Measurements from ENCODE around the gene NBDY.
A peak's percentile ranks its signal among the peaks of the same experiment; 100 is the strongest.
"Not testable (repeated sequence)": the region's sequence is repeated elsewhere in the genome, so short reads cannot be mapped to it uniquely, and the experiment has no call there.

The NBDY gene

DNA sequence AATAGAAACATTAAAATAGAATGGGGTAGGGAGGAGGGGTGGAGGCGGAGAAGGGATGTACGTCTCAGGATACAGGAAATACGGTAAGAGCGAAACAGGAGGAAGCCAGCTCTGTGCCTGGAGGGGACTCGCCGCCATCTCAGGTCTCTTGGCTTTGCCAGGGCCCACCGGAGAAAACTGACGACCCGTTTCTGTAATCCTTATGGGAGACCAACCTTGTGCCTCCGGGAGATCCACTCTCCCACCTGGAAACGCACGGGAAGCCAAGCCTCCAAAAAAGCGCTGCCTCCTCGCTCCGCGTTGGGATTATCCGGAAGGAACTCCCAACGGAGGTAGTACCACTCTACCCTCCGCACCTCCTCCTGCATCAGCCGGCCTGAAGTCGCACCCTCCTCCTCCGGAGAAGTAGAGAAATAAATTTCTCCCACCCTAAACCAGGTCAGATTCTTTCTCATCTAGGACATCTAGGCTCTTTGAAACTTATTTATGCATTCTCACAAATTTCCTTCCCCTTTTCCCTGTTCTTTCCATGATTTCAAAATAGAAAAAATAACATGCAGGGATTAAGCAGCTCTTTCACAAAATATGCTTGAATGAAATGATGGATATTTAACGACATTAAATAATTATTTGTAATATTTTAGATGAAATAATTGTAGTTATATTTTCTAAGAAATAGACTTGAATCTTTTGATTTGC, at the start of gene NBDY:
Gene NBDY (plus strand): TSS at position 92 of the 699 bp plus-strand sequence. CDS start 111 bp downstream, at position 203.
- Histone ChIP-seq H3K9ac (ENCODE audit: low read length) (peak within 1 kb of the TSS; percentile 86), H3K27ac (ENCODE audit: low read length) (no peak within 1 kb of the TSS), H3K9me3 (ENCODE audit: control insufficient read depth, low read depth, low read length) (peaks cover 9% of the 10 kb centered on the region), H3K4me3 (ENCODE audit: low read length) (peak within 1 kb of the TSS; percentile 90), H3K4me1 (ENCODE audit: control insufficient read depth, low read depth, low read length) (peaks cover 4% of the 10 kb centered on the region), H3K36me3 (ENCODE audit: control insufficient read depth, low read depth, low read length) (no peaks in the 10 kb centered on the region), H3K27me3 (ENCODE audit: control insufficient read depth, insufficient read depth, low read length) (no peaks in the 10 kb centered on the region)

GRCh38 chrX:56704530-56704929, 24.5 kb upstream of the NBDY start:
- H3K9me3 ChIP-seq (ENCODE audit: control insufficient read depth, low read depth, low read length), result peaks cover 41% of the 10 kb centered on the region
- H3K9ac ChIP-seq (ENCODE audit: low read length); H3K27ac ChIP-seq (ENCODE audit: low read length); H3K36me3 ChIP-seq (ENCODE audit: control insufficient read depth, low read depth, low read length); H3K4me1 ChIP-seq (ENCODE audit: control insufficient read depth, low read depth, low read length); H3K27me3 ChIP-seq (ENCODE audit: control insufficient read depth, insufficient read depth, low read length); H3K4me3 ChIP-seq (ENCODE audit: low read length): not testable (repeated sequence)

DNA sequence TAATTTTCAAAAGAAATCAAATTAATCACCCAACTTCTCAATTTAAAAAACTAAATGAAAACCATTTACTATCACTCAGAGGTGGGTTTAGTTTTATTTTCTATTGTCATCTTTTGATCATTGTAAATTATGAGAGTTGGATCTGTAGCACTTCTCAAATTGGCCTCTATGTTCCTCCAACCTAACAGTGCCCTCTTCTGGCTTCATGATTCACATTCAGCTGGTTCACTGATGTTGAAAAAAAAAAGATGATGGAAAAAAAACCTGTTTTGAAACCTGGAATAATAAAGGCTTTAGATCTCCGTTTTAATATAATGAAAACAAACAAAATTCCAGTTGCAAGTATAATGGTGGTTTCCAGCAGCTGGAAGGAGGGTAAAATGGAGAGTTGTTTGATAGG, 2.4 kb upstream of the NBDY start:
- Histone ChIP-seq H3K27ac (ENCODE audit: low read length) (no peak overlapping the region), H3K9me3 (ENCODE audit: control insufficient read depth, low read depth, low read length) (peaks cover 6% of the 10 kb centered on the region), H3K4me1 (ENCODE audit: control insufficient read depth, low read depth, low read length) (peaks cover 4% of the 10 kb centered on the region), H3K36me3 (ENCODE audit: control insufficient read depth, low read depth, low read length) (no peaks in the 10 kb centered on the region), H3K4me3 (ENCODE audit: low read length) (no peak overlapping the region), H3K9ac (ENCODE audit: low read length) (no peak overlapping the region), H3K27me3 (ENCODE audit: control insufficient read depth, insufficient read depth, low read length) (no peaks in the 10 kb centered on the region)

GRCh38 chrX:56727531-56727930, 1.5 kb upstream of the NBDY start:
- no peaks in the 10 kb centered on the region for H3K27me3 ChIP-seq (ENCODE audit: control insufficient read depth, insufficient read depth, low read length)

DNA sequence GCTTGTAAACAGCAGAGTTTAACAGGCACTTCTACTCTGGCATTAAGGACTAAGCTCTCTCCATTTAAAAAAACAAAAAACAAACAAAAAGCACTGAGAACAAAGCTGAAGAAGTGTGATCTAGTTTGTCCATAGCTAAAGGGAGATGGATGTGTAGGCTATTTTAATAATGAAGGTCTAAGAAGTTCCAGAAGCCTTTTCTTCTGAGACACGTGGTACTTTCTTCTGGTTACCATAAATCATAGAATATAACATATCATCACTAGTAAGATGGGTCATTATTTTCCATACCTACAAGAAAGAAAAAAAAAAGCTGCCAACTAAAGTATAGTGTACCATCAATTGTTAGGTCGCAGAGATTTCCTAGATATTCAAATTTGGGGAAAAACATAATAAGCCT, 722 bp upstream of the NBDY start:
- peaks cover 4% of the 10 kb centered on the region for H3K4me1 ChIP-seq (ENCODE audit: control insufficient read depth, low read depth, low read length)
- H3K9me3 ChIP-seq (ENCODE audit: control insufficient read depth, low read depth, low read length), result peaks cover 6% of the 10 kb centered on the region
- H3K27ac ChIP-seq (ENCODE audit: low read length), result no peak overlapping the region
- no peaks in the 10 kb centered on the region for H3K27me3 ChIP-seq (ENCODE audit: control insufficient read depth, insufficient read depth, low read length)
- no peak overlapping the region for H3K9ac ChIP-seq (ENCODE audit: low read length)
- peak overlapping the region; percentile 90 for H3K4me3 ChIP-seq (ENCODE audit: low read length)
- no peaks in the 10 kb centered on the region for H3K36me3 ChIP-seq (ENCODE audit: control insufficient read depth, low read depth, low read length)

More at GRCh38 chrX:56727531-56727930, 1.5 kb upstream of the NBDY start:
- Histone ChIP-seq H3K36me3 (ENCODE audit: control insufficient read depth, low read depth, low read length) (no peaks in the 10 kb centered on the region), H3K4me3 (ENCODE audit: low read length) (no peak overlapping the region), H3K27ac (ENCODE audit: low read length) (no peak overlapping the region), H3K9me3 (ENCODE audit: control insufficient read depth, low read depth, low read length) (peaks cover 6% of the 10 kb centered on the region), H3K4me1 (ENCODE audit: control insufficient read depth, low read depth, low read length) (peaks cover 4% of the 10 kb centered on the region), H3K9ac (ENCODE audit: low read length) (no peak overlapping the region)

DNA sequence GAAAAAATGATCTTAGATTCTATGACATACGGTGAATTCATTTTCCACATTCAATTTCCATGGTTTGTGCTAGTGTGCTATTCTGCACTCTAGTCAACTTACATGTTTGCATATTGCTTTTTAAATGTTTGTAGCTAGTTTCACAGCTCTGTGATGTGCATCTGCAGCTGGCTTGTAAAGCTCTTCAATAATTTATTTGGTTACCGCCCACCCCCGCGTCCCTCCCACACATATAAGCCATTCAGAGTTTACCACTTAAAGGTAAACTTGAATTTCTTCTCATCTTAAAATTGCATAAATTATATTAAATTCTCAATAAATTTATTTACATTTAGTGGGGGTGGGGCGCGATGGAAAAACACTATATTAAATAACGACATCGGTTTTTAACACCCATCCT, 291 bp upstream of the NBDY start:
- Histone ChIP-seq H3K27ac (ENCODE audit: low read length) (no peak overlapping the region), H3K27me3 (ENCODE audit: control insufficient read depth, insufficient read depth, low read length) (no peaks in the 10 kb centered on the region), H3K9ac (ENCODE audit: low read length) (peak overlapping the region; percentile 86)

GRCh38 chrX:56733459-56734046, 4.5 kb downstream of the NBDY start:
- H3K4me1 ChIP-seq (ENCODE audit: control insufficient read depth, low read depth, low read length), result no peaks in the 10 kb centered on the region
- H3K4me3 ChIP-seq (ENCODE audit: low read length), result no peak overlapping the region
- no peak overlapping the region for H3K9ac ChIP-seq (ENCODE audit: low read length)
- H3K27ac ChIP-seq (ENCODE audit: low read length), result no peak overlapping the region
- H3K9me3 ChIP-seq (ENCODE audit: control insufficient read depth, low read depth, low read length), result peaks cover 22% of the 10 kb centered on the region
- H3K36me3 ChIP-seq (ENCODE audit: control insufficient read depth, low read depth, low read length), result peaks cover 11% of the 10 kb centered on the region
- H3K27me3 ChIP-seq (ENCODE audit: control insufficient read depth, insufficient read depth, low read length), result no peaks in the 10 kb centered on the region

More for the DNA sequence above, 291 bp upstream of the NBDY start:
- no peaks in the 10 kb centered on the region for H3K36me3 ChIP-seq (ENCODE audit: control insufficient read depth, low read depth, low read length)
- H3K9me3 ChIP-seq (ENCODE audit: control insufficient read depth, low read depth, low read length), result peaks cover 8% of the 10 kb centered on the region
- peak overlapping the region; percentile 90 for H3K4me3 ChIP-seq (ENCODE audit: low read length)
- H3K4me1 ChIP-seq (ENCODE audit: control insufficient read depth, low read depth, low read length), result peaks cover 4% of the 10 kb centered on the region

- H3K4me1 ChIP-seq (ENCODE audit: control insufficient read depth, low read depth, low read length), result no peaks in the 10 kb centered on the region
- no peak overlapping the region for H3K9ac ChIP-seq (ENCODE audit: low read length)
- H3K4me3 ChIP-seq (ENCODE audit: low read length), result no peak overlapping the region
- H3K9me3 ChIP-seq (ENCODE audit: control insufficient read depth, low read depth, low read length), result peaks cover 30% of the 10 kb centered on the region
- H3K27ac ChIP-seq (ENCODE audit: low read length), result no peak overlapping the region
- peaks cover 11% of the 10 kb centered on the region for H3K36me3 ChIP-seq (ENCODE audit: control insufficient read depth, low read depth, low read length)
- H3K27me3 ChIP-seq (ENCODE audit: control insufficient read depth, insufficient read depth, low read length), result no peaks in the 10 kb centered on the region
Observed at GRCh38 chrX:56736219-56736618, 7.2 kb downstream of the NBDY start.

- H3K4me1 ChIP-seq (ENCODE audit: control insufficient read depth, low read depth, low read length), result no peaks in the 10 kb centered on the region
- H3K9me3 ChIP-seq (ENCODE audit: control insufficient read depth, low read depth, low read length), result peaks cover 34% of the 10 kb centered on the region
- H3K27ac ChIP-seq (ENCODE audit: low read length), result no peak overlapping the region
- no peaks in the 10 kb centered on the region for H3K27me3 ChIP-seq (ENCODE audit: control insufficient read depth, insufficient read depth, low read length)
- peaks cover 11% of the 10 kb centered on the region for H3K36me3 ChIP-seq (ENCODE audit: control insufficient read depth, low read depth, low read length)
- H3K4me3 ChIP-seq (ENCODE audit: low read length), result no peak overlapping the region
- H3K9ac ChIP-seq (ENCODE audit: low read length), result no peak overlapping the region
Observed at GRCh38 chrX:56738670-56739069, 9.6 kb downstream of the NBDY start.

DNA sequence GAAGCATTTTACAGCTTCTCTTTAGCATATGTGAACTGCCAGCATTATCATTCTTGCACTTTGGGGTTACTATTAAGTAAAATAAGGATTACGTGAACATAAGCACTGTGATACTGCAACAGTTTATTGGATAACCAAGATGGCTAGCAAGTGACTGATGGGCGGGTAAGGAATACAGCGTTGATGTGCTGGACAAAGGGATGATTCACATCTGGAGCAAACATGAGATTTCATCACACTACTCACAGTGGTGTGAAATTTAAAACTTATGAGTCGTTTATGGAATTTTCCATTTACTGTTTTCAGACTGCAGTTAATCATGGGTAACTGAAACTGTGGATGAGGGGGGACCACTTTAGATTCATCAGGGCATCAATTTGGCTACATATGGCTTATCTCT, 16.0 kb downstream of the NBDY start:
- Histone ChIP-seq H3K9me3 (ENCODE audit: control insufficient read depth, low read depth, low read length) (peaks cover 44% of the 10 kb centered on the region), H3K27ac (ENCODE audit: low read length) (no peak overlapping the region), H3K27me3 (ENCODE audit: control insufficient read depth, insufficient read depth, low read length) (no peaks in the 10 kb centered on the region), H3K4me3 (ENCODE audit: low read length) (no peak overlapping the region), H3K36me3 (ENCODE audit: control insufficient read depth, low read depth, low read length) (no peaks in the 10 kb centered on the region), H3K4me1 (ENCODE audit: control insufficient read depth, low read depth, low read length) (no peaks in the 10 kb centered on the region), H3K9ac (ENCODE audit: low read length) (no peak overlapping the region)

GRCh38 chrX:56746996-56747395, 18.0 kb downstream of the NBDY start:
- Histone ChIP-seq H3K36me3 (ENCODE audit: control insufficient read depth, low read depth, low read length) (no peaks in the 10 kb centered on the region), H3K9ac (ENCODE audit: low read length) (no peak overlapping the region), H3K9me3 (ENCODE audit: control insufficient read depth, low read depth, low read length) (peaks cover 29% of the 10 kb centered on the region), H3K27ac (ENCODE audit: low read length) (no peak overlapping the region), H3K4me1 (ENCODE audit: control insufficient read depth, low read depth, low read length) (no peaks in the 10 kb centered on the region), H3K4me3 (ENCODE audit: low read length) (no peak overlapping the region), H3K27me3 (ENCODE audit: control insufficient read depth, insufficient read depth, low read length) (no peaks in the 10 kb centered on the region)

- Histone ChIP-seq H3K9ac (ENCODE audit: low read length) (no peak overlapping the region), H3K36me3 (ENCODE audit: control insufficient read depth, low read depth, low read length) (no peaks in the 10 kb centered on the region), H3K4me1 (ENCODE audit: control insufficient read depth, low read depth, low read length) (no peaks in the 10 kb centered on the region), H3K4me3 (ENCODE audit: low read length) (no peak overlapping the region), H3K27ac (ENCODE audit: low read length) (no peak overlapping the region), H3K9me3 (ENCODE audit: control insufficient read depth, low read depth, low read length) (peaks cover 29% of the 10 kb centered on the region), H3K27me3 (ENCODE audit: control insufficient read depth, insufficient read depth, low read length) (no peaks in the 10 kb centered on the region)
Observed at GRCh38 chrX:56751071-56751470, 22.0 kb downstream of the NBDY start.
